Choroid plexus epithelial cell (primary cell): Measurements from ENCODE around the gene TGM2.

Experiments
- DNase-seq: peaks from one replicate; pipeline ENCODE4 v3.0.0-alpha.2; 2010; ENCODE audit warnings: low read depth
- H3K4me3 ChIP-seq: 2 replicates; pipeline ENCODE4 v1.5.1; 2011; ENCODE audit warnings: low read depth, mild to moderate bottlenecking, control low read depth, low read length, moderate library complexity
- TF ChIP-seq, protein P1 (sequence below): conservative IDR thresholded peaks from 2 replicates; pipeline ENCODE4 v1.5.1; 2011; ENCODE audit warnings: low read depth, mild to moderate bottlenecking, control low read depth, inconsistent platforms, low read length, moderate library complexity

Gene TGM2

DNA sequence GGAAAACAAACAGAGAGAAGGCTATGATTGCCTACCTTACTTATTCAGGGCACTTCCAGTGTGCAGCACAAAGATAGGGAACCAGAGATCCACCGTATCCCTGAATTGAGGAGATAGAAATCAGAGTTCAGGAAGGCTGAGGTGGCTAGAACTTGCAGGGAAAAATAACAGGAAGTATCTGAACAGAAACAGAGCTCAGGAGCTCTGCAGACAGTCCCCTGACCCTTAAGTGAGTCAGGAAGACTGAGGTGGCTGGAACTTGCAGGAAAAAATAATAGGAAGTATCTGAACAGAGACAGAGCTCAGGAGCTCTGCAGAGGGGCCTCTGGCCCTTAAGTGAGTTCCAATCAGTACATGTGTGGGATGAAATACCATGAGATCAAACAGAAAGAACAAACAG, 66.1 kb downstream of the TGM2 start:
- DNase-seq = no peak
- TF ChIP-seq, protein P1, sequence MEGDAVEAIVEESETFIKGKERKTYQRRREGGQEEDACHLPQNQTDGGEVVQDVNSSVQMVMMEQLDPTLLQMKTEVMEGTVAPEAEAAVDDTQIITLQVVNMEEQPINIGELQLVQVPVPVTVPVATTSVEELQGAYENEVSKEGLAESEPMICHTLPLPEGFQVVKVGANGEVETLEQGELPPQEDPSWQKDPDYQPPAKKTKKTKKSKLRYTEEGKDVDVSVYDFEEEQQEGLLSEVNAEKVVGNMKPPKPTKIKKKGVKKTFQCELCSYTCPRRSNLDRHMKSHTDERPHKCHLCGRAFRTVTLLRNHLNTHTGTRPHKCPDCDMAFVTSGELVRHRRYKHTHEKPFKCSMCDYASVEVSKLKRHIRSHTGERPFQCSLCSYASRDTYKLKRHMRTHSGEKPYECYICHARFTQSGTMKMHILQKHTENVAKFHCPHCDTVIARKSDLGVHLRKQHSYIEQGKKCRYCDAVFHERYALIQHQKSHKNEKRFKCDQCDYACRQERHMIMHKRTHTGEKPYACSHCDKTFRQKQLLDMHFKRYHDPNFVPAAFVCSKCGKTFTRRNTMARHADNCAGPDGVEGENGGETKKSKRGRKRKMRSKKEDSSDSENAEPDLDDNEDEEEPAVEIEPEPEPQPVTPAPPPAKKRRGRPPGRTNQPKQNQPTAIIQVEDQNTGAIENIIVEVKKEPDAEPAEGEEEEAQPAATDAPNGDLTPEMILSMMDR = no peak
- H3K4me3 ChIP-seq = no peak overlapping the region

DNA sequence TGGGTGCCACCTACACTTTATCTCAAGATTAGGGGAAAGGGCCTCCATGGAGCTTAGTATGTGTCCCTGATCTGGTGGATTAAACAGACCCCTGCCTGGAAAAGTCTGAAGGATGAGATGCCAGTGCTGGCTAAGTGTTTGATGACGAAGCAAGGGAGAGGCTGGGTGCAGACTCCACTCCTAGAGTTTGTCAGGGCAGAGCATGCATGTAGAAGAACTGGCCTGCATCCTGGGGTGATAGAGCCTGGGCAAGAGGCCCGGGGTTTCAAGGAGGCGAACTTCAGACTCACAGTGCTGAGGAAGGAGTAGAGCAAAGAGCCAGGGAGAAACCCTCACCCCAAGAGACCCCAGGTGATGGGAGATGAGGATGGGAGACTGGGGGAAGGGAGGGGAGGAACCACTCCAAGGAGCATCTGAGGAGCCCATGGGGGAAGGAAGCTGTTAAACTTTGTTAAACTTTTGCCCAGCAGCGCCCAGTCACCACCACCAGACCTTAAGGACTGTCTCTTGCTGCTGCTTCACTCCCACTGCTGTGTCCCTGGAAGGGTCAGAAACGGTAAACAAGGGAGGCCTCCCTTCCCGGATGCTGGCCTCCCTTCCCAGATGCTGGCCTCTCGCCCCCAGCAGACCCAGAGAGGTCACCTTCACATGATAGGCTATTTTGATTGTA, 69.9 kb downstream of the TGM2 start:
- DNase-seq = peak; percentile 25
- H3K4me3 ChIP-seq = no peak overlapping the region
- TF ChIP-seq, protein P1 = no peak

DNA sequence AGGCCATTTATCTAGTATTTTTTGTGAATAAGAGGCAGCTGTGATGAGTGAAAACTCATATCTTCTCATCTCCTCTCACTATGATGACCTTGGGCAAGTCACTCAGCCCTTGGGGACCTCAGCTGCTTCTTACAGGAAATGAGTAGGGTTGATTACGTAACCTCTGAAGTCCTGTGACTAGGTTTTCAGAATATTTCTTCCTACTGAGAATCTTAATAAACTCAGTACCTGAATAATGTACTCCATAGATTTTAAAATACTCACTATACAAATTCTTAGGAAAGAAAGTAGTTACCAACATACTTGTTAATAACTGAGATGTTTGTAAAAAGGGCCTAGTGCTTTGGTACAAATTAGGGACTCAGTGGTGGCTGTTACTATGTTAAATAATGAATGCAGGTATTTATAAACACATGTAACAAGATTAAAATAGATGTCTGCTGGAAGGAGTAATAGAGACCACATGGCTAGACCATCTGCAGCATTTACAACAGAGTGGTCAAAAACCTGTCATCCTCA, 70.6 kb downstream of the TGM2 start:
- peak; percentile 90 for DNase-seq
- H3K4me3 ChIP-seq = no peak overlapping the region
- TF ChIP-seq, protein P1 = no peak

DNA sequence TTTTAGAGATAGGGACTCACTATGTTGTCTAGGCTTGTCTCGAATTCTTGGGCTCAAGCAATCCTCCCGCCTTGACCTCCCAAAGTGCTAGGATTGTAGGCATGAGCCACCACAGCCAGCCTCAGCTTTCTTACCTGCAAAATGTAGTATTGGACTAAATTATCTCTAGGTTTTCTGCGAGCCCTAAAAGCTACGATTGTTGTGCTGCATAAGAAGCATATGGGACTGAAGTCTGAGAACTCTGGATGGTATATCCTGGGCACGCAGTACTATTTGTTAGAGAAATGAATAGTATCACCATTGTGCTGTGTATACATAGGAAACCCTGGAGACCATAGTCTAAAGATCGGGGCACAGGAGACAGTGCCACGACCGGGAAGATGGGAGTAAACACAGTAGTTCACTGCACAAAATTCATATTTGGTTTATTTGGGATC, 71.4 kb downstream of the TGM2 start:
- no peak for DNase-seq
- TF ChIP-seq, protein P1 = no peak
- H3K4me3 ChIP-seq = no peak overlapping the region

DNA sequence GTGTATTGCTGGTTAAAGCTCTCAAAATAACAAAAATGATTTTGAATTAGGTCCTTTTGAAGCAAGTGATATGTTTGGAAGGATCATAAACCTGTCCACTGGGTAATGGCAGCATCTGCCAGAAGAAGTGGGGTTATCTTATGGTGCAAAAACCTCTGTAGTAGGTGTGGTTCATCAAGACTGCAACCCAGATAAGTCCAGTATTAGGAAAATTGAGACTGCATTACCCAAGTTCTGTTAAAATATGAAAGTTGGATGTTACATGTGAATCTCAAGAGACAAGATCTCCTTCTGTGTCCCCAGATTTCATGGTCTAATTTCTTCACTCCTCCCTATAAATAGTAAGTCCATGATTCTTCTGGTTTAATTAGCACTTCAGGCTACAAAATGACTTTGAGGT, 72.2 kb downstream of the TGM2 start:
- TF ChIP-seq, protein P1 = no peak
- H3K4me3 ChIP-seq = no peak overlapping the region
- no peak for DNase-seq

DNA sequence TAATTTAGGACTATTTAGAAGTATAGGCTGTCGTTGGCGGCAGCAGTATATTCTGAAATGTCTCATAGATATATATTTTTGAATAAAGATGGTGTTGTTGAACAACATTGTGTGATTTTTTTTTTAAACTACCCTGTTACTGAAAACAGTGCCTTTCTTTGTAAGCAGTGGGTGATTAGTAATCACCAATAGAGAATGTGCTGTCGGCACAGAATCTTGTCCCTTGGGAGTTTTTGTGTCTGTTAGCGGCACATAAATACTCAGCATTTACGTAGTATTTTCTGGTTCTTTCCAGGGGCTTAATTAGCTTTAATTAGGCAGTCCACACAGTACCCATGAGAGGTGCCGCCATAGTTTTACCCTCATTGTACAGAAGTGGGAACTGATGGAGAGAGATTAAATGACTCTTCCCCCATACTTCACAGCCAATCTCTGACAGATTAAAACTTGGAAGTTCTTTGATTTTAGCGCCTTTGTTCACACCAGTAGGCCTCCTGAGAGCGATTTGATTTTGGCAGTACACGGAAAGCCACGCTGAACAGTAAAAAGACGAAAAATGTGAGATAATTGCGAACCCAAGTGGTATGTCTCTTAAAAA, 72.7 kb downstream of the TGM2 start:
- TF ChIP-seq, protein P1 = no peak
- DNase-seq = peak; percentile 54
- no peak overlapping the region for H3K4me3 ChIP-seq
